Lower leg skin (tissue), 4 donors: Measurements from ENCODE around the gene RAPGEF1. TPM values are rescaled to one million over a fixed set of nuclear protein-coding genes. Genes with fewer than 3 reads are reported as not detected.

ENCODE experiments used
- DNase-seq, 2 donors: peaks; one replicate each; pipeline ENCODE4 v3.0.0-alpha.2; 2019; ENCODE audit warnings: low spot score in 2 of 2
- H3K4me3 ChIP-seq: fragments of 200-600 bp; sonication (generic); 2 replicates; pipeline ENCODE4 v1.5.1; 2017; ENCODE audit warnings: mild to moderate bottlenecking, low read depth; ENCODE audit not compliant: poor library complexity, severe bottlenecking
- CTCF ChIP-seq, 3 donors: fragments of 450-650 bp; IDR thresholded peaks; one replicate each; pipeline ENCODE4 v1.5.1; 2016; ENCODE audit warnings: antibody characterized with exemption in 3 of 3, mild to moderate bottlenecking in 3 of 3, moderate library complexity in 2 of 3
- POLR2A ChIP-seq, 2 donors: fragments of 450-650 bp; IDR thresholded peaks; one replicate each; pipeline ENCODE4 v1.6.1; 2016 to 2017; ENCODE audit warnings: antibody characterized with exemption in 2 of 2, mild to moderate bottlenecking in 1 of 2, moderate library complexity in 1 of 2
- WGBS, 2 donors: methylation state at CpG; one replicate each; pipeline ENCODE4 v1.1.5; 2018; 5-methylcytosine and 5-hydroxymethylcytosine counted together
- intact Hi-C: fragments of 100-400 bp; cut with DNase I; formaldehyde crosslinking; loops from one replicate; pipeline ENCODE4 v1.15.0; 2023; ENCODE audit warnings: low total_unique reads
- total RNA-seq, 4 donors: library from RNA; depleted of rRNA; stranded (reverse); fragments of >200 nt; gene quantifications; one replicate each; pipeline ENCODE4 v1.1.0, GENCODE V29; 2016

Gene RAPGEF1
- total RNA-seq, 4 donors from 2014 or later: 18.0 to 70.8 (median 43.5) TPM

GRCh38 chr9:131645078-131645776 is 94.6 kb downstream of the RAPGEF1 start:
- intact Hi-C loops: no loop called here
- H3K4me3 ChIP-seq: no peak overlapping the region
- WGBS, 2 donors: 70 to 78% methylated on average over 13 of the region's 13 CpGs
- no peak for DNase-seq
- TF ChIP-seq POLR2A (IDR thresholded peaks at IDR 0.05) (no peak), CTCF (IDR thresholded peaks at IDR 0.05) (no peak)

- no peak overlapping the region for H3K4me3 ChIP-seq
- 89 to 93% methylated on average over 13 of the region's 13 CpGs for WGBS, 2 donors
- intact Hi-C loops: no loop called here
- TF ChIP-seq CTCF (IDR thresholded peaks at IDR 0.05) (no peak), POLR2A (IDR thresholded peaks at IDR 0.05) (no peak)
- DNase-seq: no peak
These were observed 97.3 kb downstream of the RAPGEF1 start for GRCh38 chr9:131642496-131643083.

- 80 to 82% methylated on average over 18 of the region's 18 CpGs for WGBS, 2 donors
- DNase-seq: no peak
- no peak overlapping the region for H3K4me3 ChIP-seq
- TF ChIP-seq POLR2A (IDR thresholded peaks at IDR 0.05): no peak
- intact Hi-C loops: no loop called here
These were observed 98.0 kb downstream of the RAPGEF1 start for GRCh38 chr9:131641618-131642495.

- intact Hi-C loops: no loop called here
- H3K4me3 ChIP-seq: no peak overlapping the region
- DNase-seq: no peak
- TF ChIP-seq CTCF (IDR thresholded peaks at IDR 0.05) (no peak), POLR2A (IDR thresholded peaks at IDR 0.05) (no peak)
- 61 to 66% methylated on average over 11 of the region's 11 CpGs for whole genome bisulfite sequencing, 2 donors
These were observed 99.3 kb downstream of the RAPGEF1 start for GRCh38 chr9:131640438-131641137.

- intact Hi-C loops: no loop called here
- no peak for DNase-seq
These were observed 100.0 kb downstream of the RAPGEF1 start for GRCh38 chr9:131639769-131640437.

More at GRCh38 chr9:131639769-131640437, 100.0 kb downstream of the RAPGEF1 start:
- no peak for TF ChIP-seq POLR2A (IDR thresholded peaks at IDR 0.05)
- TF ChIP-seq CTCF (IDR thresholded peaks at IDR 0.05): no peak
- H3K4me3 ChIP-seq: no peak overlapping the region
- WGBS, 2 donors: 55 to 56% methylated on average over 9 of the region's 9 CpGs
